Stomach (tissue), 4 donors: ENCODE measurements around the gene TNS2.

Source experiments
- CTCF ChIP-seq, 7 experiments: fragments of 450-650 bp in 4 of 7; fragments of 200-600 bp in 3 of 7; sonication (generic) in 3 of 7; IDR thresholded peaks; one replicate each; pipeline ENCODE4 v1.5.1; 2016 to 2019; ENCODE audit warnings: antibody characterized with exemption in 7 of 7, control low read depth in 2 of 7, mild to moderate bottlenecking in 1 of 7
- EP300 ChIP-seq: sonication (generic); formaldehyde crosslinking; IDR thresholded peaks from one replicate; pipeline ENCODE4 v1.6.1; 2017; ENCODE audit warnings: antibody characterized with exemption
- POLR2A ChIP-seq, 4 donors: fragments of 450-650 bp; IDR thresholded peaks; one replicate each; pipeline ENCODE4 v1.6.1; 2016; ENCODE audit warnings: antibody characterized with exemption in 4 of 4, control low read depth in 2 of 4, mild to moderate bottlenecking in 1 of 4, moderate library complexity in 1 of 4

- TF ChIP-seq CTCF (IDR thresholded peaks at IDR 0.05) (no peak), POLR2A (IDR thresholded peaks at IDR 0.05) (no peak), EP300 (no peak)
These were observed 14.1 kb downstream of the TNS2 start for GRCh38 chr12:53063708-53064612.
